ENCODE results near the gene LAMA3. TPM values are rescaled to one million over a fixed set of nuclear protein-coding genes. Genes with fewer than 3 reads are reported as not detected.

Gene LAMA3
- total RNA-seq, 1 donor from 2014 or later: 1.7 TPM

DNA sequence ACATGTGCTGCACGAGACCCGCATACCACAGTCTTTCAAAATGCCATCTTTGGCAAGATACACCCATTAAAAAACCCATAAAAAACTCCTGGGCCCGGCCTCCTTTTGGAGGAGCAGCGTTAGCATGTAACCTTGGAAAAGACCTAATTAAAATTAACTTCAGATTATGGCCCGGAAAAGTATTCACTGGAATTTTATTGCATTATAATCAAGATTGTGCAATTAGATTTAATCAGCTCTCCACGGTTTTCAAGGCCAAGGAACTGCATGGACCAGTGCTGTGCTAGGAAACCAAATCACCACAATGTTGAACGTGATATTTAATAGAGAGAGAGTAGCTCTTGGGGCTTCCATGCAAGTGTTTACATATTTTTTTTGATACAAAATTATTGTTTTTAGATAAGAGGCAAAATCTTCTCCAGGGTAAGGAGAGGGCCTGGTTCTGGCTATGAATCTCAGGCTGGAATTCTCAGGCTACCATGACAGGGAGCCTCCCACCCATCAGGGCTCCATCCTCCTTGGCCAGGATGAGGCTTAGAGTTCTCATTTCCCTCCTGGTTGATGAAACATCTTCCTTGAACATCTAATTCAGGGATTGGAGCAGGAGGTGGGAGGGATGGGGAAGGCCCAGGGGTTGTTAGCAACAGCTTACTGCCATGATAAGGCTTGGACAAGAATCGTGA lies 243.3 kb downstream of the LAMA3 start:
- H3K36me3 Mint-ChIP-seq (ENCODE audit: low read depth, unreplicated experiment): no peaks in the 10 kb centered on the region
- H3K4me3 Mint-ChIP-seq (ENCODE audit: unreplicated experiment): no peak overlapping the region
- no peak overlapping the region for H3K27ac Mint-ChIP-seq (ENCODE audit: unreplicated experiment)
- no peak for TF ChIP-seq CTCF (IDR thresholded peaks at IDR 0.05; ENCODE audit: unreplicated experiment)
- peaks cover 5% of the 10 kb centered on the region for H3K27me3 Mint-ChIP-seq (ENCODE audit: unreplicated experiment)
- H3K4me1 Mint-ChIP-seq (ENCODE audit: unreplicated experiment): no peaks in the 10 kb centered on the region
- DNase-seq (ENCODE audit: low spot score): no peak
- H3K9me3 Mint-ChIP-seq (ENCODE audit: unreplicated experiment): no peaks in the 10 kb centered on the region

GRCh38 chr18:23933407-23933806 lies 244.2 kb downstream of the LAMA3 start:
- no peak for DNase-seq (ENCODE audit: low spot score)
- no peak overlapping the region for H3K4me3 Mint-ChIP-seq (ENCODE audit: unreplicated experiment)

DNA sequence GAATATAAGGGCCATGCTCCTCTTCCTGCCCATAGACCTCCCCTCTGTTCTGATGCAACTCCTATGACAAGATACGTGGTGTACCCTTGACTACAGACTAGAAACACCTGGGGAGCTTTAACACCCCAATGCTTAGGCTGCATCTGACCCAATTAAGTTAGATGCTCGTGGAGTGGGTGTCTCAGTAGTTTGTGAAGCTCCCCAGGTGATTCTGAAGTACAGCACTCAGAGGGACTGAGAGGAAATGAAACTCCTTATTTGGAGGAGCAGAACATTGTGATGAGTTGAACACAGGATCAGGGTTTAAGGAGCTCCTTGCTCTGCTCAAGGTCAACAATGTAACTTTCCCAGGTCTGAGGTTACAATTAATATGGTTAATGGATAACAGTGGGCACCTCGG lies 245.0 kb downstream of the LAMA3 start:
- no peak for DNase-seq (ENCODE audit: low spot score)
- Mint-ChIP-seq H3K9me3 (ENCODE audit: unreplicated experiment) (no peaks in the 10 kb centered on the region), H3K36me3 (ENCODE audit: low read depth, unreplicated experiment) (no peaks in the 10 kb centered on the region), H3K4me1 (ENCODE audit: unreplicated experiment) (no peaks in the 10 kb centered on the region), H3K4me3 (ENCODE audit: unreplicated experiment) (no peak overlapping the region), H3K27me3 (ENCODE audit: unreplicated experiment) (peaks cover 5% of the 10 kb centered on the region), H3K27ac (ENCODE audit: unreplicated experiment) (no peak overlapping the region)
- TF ChIP-seq CTCF (IDR thresholded peaks at IDR 0.05; ENCODE audit: unreplicated experiment): no peak

More at GRCh38 chr18:23933407-23933806, 244.2 kb downstream of the LAMA3 start:
- Mint-ChIP-seq H3K9me3 (ENCODE audit: unreplicated experiment) (no peaks in the 10 kb centered on the region), H3K27ac (ENCODE audit: unreplicated experiment) (no peak overlapping the region), H3K27me3 (ENCODE audit: unreplicated experiment) (peaks cover 5% of the 10 kb centered on the region), H3K36me3 (ENCODE audit: low read depth, unreplicated experiment) (no peaks in the 10 kb centered on the region), H3K4me1 (ENCODE audit: unreplicated experiment) (no peaks in the 10 kb centered on the region)
- TF ChIP-seq CTCF (IDR thresholded peaks at IDR 0.05; ENCODE audit: unreplicated experiment): no peak

- Mint-ChIP-seq H3K36me3 (ENCODE audit: low read depth, unreplicated experiment) (no peaks in the 10 kb centered on the region), H3K9me3 (ENCODE audit: unreplicated experiment) (no peaks in the 10 kb centered on the region), H3K4me1 (ENCODE audit: unreplicated experiment) (no peaks in the 10 kb centered on the region), H3K27me3 (ENCODE audit: unreplicated experiment) (peaks cover 5% of the 10 kb centered on the region), H3K4me3 (ENCODE audit: unreplicated experiment) (no peak overlapping the region), H3K27ac (ENCODE audit: unreplicated experiment) (no peak overlapping the region)
- no peak for TF ChIP-seq CTCF (IDR thresholded peaks at IDR 0.05; ENCODE audit: unreplicated experiment)
- DNase-seq (ENCODE audit: low spot score): no peak
Measured at GRCh38 chr18:23934863-23935262, 245.6 kb downstream of the LAMA3 start.

DNA sequence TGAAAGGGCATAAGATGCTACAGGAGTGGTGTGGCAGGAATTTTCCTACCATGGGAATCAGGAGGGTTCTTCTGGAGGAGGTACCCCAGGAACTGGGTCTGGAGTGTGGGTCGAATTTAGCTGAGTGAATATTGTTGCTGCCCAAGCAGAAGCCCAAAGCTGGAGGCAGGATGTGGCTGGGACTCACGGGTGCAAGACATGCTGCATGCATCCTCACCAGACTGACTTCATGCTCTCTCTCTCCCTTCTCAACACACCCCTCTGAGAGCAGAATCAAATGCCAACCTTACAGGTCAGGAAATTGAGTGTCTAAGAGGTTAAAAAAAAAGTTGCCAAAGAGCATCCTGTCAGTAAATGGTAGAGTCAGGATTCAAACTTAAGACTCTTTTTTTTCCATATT lies 246.6 kb downstream of the LAMA3 start:
- DNase-seq (ENCODE audit: low spot score): no peak
- no peaks in the 10 kb centered on the region for H3K36me3 Mint-ChIP-seq (ENCODE audit: low read depth, unreplicated experiment)
- no peaks in the 10 kb centered on the region for H3K9me3 Mint-ChIP-seq (ENCODE audit: unreplicated experiment)
- H3K27ac Mint-ChIP-seq (ENCODE audit: unreplicated experiment): no peak overlapping the region
- TF ChIP-seq CTCF (IDR thresholded peaks at IDR 0.05; ENCODE audit: unreplicated experiment): no peak
- H3K4me3 Mint-ChIP-seq (ENCODE audit: unreplicated experiment): no peak overlapping the region
- no peaks in the 10 kb centered on the region for H3K4me1 Mint-ChIP-seq (ENCODE audit: unreplicated experiment)
- H3K27me3 Mint-ChIP-seq (ENCODE audit: unreplicated experiment): peaks cover 5% of the 10 kb centered on the region
